ENCODE results near the gene THSD4. TPM values are rescaled to one million over a fixed set of nuclear protein-coding genes. Genes with fewer than 3 reads are reported as not detected.
A peak's percentile ranks its signal among the peaks of the same experiment; 100 is the strongest.
"Not testable (repeated sequence)": the region's sequence is repeated elsewhere in the genome, so short reads cannot be mapped to it uniquely, and the experiment has no call there.

Gene THSD4
- total RNA-seq, 2 experiments from 2014 or later, result 0.08 TPM; not detected in 1

DNA sequence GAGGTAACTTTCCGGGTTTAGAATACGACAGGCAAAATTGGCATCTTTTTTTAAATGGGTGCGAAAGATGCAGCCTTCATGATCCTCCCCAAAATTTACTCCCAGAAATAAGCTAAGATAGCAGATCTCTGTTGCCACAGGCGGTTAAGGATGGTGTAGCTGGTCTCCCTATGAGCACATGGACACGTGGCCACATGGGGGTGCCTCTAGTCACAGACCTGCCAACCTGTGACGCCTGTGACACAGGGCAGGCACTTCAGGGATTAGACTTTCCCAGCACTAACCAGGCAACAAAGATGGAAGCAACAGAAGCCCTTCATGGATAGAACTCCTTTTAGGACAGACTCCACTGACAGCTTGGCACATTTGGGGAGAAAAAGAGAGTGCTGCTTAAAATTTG, 320.3 kb downstream of the THSD4 start:
- ChIA-PET CTCF (interaction anchor here (1.6 kb wide), 1 partner anchor 321 kb away, joined by 4 read pairs; the partner anchor contains the start of gene THSD4), POLR2A (no interaction called here)
- Mint-ChIP-seq H3K4me3 (no peak overlapping the region), H3K36me3 (ENCODE audit: low read depth) (no peaks in the 10 kb centered on the region), H3K27ac (no peak overlapping the region), H3K4me1 (no peaks in the 10 kb centered on the region), H3K9me3 (no peaks in the 10 kb centered on the region), H3K27me3 (peaks cover 6% of the 10 kb centered on the region)
- DNase-seq, result no peak

DNA sequence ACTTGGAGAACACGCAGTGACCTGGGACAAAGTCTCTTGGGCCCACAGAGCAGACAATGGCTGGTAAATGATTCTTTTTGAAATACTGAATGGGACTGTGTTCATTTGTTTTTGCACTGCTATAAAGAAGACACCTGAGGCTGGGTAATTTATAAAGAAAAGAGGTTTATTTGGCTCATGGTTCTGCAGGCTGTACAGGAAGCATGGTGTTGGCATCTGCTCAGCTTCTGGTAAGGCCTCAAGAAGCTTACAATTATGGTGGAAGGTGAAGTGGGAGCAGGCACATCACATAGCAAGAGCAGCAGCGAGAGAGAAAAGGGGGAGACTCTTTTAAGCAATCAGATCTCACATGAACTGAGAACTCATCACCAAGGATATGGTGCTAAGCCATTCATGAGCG, 321.6 kb downstream of the THSD4 start:
- H3K27ac Mint-ChIP-seq, result no peak overlapping the region

DNA sequence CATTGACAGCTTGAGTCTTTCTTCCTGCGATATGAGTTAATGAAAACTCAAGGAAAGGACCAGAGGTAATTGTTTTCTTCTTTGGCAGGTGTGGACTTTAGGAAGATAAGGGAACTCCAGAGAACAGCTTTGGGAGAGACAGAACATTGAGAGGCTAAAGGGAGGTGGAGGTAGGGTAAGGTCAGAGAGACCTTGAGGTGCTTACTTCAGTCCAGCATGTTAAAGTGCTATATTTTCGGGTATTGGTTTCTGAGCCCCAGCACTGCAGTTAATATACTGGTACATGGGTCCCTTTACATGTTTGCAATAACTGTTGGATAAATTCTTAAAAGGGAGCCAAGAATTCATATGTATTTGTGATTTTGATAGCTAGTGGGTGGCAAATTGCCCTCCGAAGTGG, 322.1 kb downstream of the THSD4 start:
- ChIA-PET CTCF (no interaction called here), POLR2A (no interaction called here)
- H3K36me3 Mint-ChIP-seq (ENCODE audit: low read depth), result no peaks in the 10 kb centered on the region
- no peaks in the 10 kb centered on the region for H3K9me3 Mint-ChIP-seq
- no peak overlapping the region for H3K4me3 Mint-ChIP-seq
- H3K4me1 Mint-ChIP-seq, result no peaks in the 10 kb centered on the region
- DNase-seq, result no peak
- H3K27me3 Mint-ChIP-seq, result peaks cover 11% of the 10 kb centered on the region
- no peak overlapping the region for H3K27ac Mint-ChIP-seq

More for the DNA sequence above, 321.6 kb downstream of the THSD4 start:
- ChIA-PET CTCF (no interaction called here), POLR2A (no interaction called here)
- DNase-seq, result no peak
- H3K36me3 Mint-ChIP-seq (ENCODE audit: low read depth), result no peaks in the 10 kb centered on the region
- H3K4me3 Mint-ChIP-seq, result no peak overlapping the region
- H3K4me1 Mint-ChIP-seq, result no peaks in the 10 kb centered on the region
- no peaks in the 10 kb centered on the region for H3K9me3 Mint-ChIP-seq
- H3K27me3 Mint-ChIP-seq, result peaks cover 11% of the 10 kb centered on the region

DNA sequence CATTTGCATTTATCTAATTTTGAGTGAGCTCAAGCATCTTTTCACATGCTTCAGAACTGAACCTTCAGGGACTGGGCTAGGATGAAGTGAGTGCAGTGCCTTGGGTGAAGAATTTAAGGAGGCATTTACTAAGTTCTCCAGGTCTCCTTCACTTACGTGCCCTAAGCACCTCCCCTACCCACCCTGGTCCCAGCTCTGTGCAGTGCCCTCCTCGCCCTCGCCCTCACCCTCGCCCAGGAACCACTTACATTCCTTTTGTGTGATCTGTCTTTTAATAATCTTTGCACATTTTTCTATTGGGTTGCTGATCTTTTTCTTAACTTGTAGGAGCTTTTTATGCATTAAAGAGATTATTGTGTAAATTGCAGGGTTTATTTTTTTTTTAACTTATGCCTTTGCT, 322.6 kb downstream of the THSD4 start:
- H3K9me3 Mint-ChIP-seq, result no peaks in the 10 kb centered on the region
- H3K36me3 Mint-ChIP-seq (ENCODE audit: low read depth), result no peaks in the 10 kb centered on the region
- H3K27me3 Mint-ChIP-seq, result peaks cover 11% of the 10 kb centered on the region
- H3K27ac Mint-ChIP-seq, result no peak overlapping the region
- no peak overlapping the region for H3K4me3 Mint-ChIP-seq
- H3K4me1 Mint-ChIP-seq, result no peaks in the 10 kb centered on the region
- CTCF ChIA-PET, result interaction anchor here (0.6 kb wide), 1 partner anchor 306 kb away, joined by 4 read pairs; no protein-coding TSS in a partner anchor
- POLR2A ChIA-PET, result no interaction called here
- DNase-seq, result no peak

DNA sequence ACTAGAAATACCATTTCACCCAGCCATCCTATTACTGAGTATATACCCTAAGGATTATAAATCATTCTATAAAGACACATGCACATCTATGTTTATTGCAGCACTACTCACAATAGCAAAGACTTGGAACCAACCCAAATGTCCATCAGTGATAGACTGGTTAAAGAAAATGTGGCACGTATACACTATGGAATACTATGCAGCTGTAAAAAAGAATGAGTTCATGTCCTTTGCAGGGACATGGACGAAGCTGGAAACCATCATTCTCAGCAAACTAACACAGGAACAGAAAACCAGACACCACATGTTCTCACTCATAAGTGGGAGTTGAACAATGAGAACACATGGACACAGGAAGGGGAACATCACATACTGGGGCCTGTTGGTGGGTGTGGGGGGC, 324.2 kb downstream of the THSD4 start:
- CTCF ChIA-PET, result interaction anchor here (1.1 to 2.3 kb wide), 7 partner anchors 10 to 327 kb away, joined by 3 to 19 read pairs (median 5); partner anchors contain the start of gene THSD4

DNA sequence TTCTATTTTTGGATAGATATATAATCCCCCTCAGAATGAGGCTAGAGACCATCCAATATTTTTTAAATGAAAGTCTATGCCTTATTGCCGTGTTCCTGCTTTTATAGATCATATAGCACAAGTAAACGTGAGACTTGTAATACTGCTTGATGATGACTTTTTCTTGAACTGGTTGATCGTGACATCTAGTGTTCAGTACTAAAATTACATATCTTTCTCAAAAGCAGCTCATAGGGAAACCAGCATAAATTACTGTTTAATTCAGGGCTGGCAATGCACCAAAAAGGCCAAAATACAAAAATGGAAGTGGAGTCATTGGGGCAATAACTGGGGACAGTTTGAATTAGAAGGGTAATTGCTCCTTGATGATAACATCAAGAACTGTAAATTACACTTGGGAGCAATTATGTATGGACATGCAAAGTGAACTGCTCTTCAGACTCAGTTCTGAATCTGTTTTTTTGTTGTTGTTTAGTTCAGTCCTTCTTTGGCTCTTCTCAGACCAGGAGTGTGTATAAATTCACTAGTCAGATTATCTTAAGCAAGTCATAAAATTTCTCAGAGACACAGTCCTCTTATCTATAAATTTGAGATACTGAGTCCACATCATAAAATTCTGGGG, 325.3 kb downstream of the THSD4 start:
- ChIA-PET CTCF (interaction anchor here (0.6 to 2.3 kb wide), 11 partner anchors 9 to 547 kb away, joined by 3 to 19 read pairs (median 3); partner anchors contain the start of gene THSD4), POLR2A (no interaction called here)
- no peak for DNase-seq
- Mint-ChIP-seq H3K4me1 (no peaks in the 10 kb centered on the region), H3K27me3 (peaks cover 10% of the 10 kb centered on the region), H3K4me3 (no peak overlapping the region), H3K9me3 (no peaks in the 10 kb centered on the region), H3K27ac (no peak overlapping the region), H3K36me3 (ENCODE audit: low read depth) (no peaks in the 10 kb centered on the region)

More for the DNA sequence above, 324.2 kb downstream of the THSD4 start:
- POLR2A ChIA-PET; H3K9me3 Mint-ChIP-seq; H3K27ac Mint-ChIP-seq; DNase-seq; H3K4me1 Mint-ChIP-seq; H3K36me3 Mint-ChIP-seq (ENCODE audit: low read depth); H3K4me3 Mint-ChIP-seq: not testable (repeated sequence)
- peaks cover 11% of the 10 kb centered on the region for H3K27me3 Mint-ChIP-seq

DNA sequence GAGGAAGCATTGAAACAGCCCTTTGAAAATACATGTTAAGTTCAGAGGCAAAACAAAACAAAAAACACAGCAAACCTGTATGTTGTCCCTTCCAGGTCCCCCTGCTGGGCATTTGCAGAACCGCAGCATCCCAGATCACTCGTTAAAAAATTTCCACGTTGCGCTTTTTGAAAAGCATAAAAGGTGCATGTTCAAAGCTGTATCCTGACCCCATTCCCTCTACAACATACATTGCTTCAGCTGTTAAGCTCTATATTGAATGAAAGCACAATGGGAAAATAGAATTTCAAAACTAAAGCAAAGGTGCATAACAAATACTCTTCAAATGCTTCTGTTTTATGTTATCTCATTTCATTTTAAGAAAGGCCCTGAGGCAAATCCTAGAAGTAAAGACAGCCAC, 328.3 kb downstream of the THSD4 start:
- H3K4me3 Mint-ChIP-seq, result no peak overlapping the region
- POLR2A ChIA-PET, result no interaction called here

DNA sequence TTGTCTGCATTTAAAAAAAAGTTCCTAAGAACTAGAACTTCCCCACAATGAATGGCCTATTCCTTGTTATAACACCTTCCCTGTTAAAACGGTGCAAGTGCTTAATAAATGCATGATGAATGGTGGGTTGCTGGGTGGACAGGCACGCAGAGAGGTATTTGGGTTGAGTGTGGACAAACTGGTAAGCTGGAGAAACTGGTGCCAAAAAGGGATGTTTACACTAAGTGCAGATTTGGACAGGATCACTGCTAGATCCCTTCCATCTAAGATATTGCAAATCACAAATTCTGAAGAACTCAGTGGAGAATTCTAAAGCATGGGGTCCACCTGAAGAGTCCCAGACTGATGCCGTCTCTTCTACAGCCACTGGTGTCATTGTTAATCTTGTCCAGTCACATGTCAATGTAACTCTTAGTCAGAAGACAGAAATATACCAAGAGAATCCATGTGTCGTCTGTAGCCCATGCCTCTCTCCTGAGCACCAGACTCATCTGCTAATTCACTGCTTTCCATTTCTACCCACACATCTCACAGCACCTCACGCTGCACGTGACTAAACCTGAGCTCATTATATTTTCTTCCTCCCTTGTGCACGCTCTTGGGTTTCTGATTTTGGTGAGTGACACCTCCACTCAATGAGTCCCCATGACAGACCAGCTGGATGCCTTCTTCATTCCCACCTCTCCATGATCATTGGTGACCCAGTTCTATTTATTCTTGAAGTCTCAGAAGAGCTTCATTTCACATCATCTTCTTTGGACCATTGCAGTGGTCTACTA, 328.9 kb downstream of the THSD4 start:
- Mint-ChIP-seq H3K4me3 (no peak overlapping the region), H3K36me3 (ENCODE audit: low read depth) (no peaks in the 10 kb centered on the region), H3K27ac (no peak overlapping the region), H3K4me1 (no peaks in the 10 kb centered on the region), H3K27me3 (peaks cover 10% of the 10 kb centered on the region), H3K9me3 (no peaks in the 10 kb centered on the region)
- ChIA-PET POLR2A (interaction anchor here (0.6 kb wide), 1 partner anchor 124 kb away, joined by 3 read pairs; no protein-coding TSS in a partner anchor), CTCF (interaction anchor here (0.7 to 3.6 kb wide), 6 partner anchors 15 to 335 kb away, joined by 3 to 20 read pairs (median 4); no protein-coding TSS in a partner anchor)
- no peak for DNase-seq

More for the DNA sequence above, 328.3 kb downstream of the THSD4 start:
- no peaks in the 10 kb centered on the region for H3K9me3 Mint-ChIP-seq
- peaks cover 10% of the 10 kb centered on the region for H3K27me3 Mint-ChIP-seq
- no peak overlapping the region for H3K27ac Mint-ChIP-seq
- H3K4me1 Mint-ChIP-seq, result no peaks in the 10 kb centered on the region
- CTCF ChIA-PET, result interaction anchor here (0.7 to 3.6 kb wide), 4 partner anchors 14 to 334 kb away, joined by 3 to 20 read pairs (median 4); no protein-coding TSS in a partner anchor
- H3K36me3 Mint-ChIP-seq (ENCODE audit: low read depth), result no peaks in the 10 kb centered on the region
- DNase-seq, result peak; percentile 36

DNA sequence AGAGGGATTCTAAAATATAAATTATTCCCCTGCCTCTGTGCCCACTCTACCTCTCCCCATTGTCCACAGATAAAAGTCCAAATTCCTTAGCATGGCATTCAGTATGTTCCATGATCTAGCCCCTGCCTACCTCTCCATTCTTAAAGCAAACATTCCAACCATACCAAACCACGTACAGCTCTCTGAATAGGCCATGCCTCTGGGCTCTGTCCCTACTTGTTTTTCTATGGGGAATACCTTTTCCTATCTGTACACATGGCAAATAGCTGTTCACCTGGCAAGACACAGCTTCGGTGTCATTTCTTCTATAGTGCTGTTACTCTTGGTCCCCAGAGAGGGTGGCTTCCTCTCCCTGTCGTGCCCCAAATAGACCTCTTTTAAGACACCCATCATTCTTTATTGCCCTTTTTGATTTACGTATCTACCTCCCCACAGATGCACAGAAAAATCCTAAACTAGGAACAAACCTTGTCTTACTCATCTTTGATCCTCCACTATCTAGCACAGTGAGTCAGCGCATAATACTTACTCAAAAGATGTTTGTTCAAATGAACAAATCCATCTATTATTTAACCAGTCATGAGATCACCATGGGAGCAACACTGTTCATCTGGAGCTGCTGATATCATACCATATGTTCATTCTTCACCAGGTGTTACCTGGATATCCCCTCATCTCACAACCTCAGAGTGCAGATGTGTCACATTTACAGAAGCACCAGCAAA, 329.8 kb downstream of the THSD4 start:
- no peaks in the 10 kb centered on the region for H3K4me1 Mint-ChIP-seq

DNA sequence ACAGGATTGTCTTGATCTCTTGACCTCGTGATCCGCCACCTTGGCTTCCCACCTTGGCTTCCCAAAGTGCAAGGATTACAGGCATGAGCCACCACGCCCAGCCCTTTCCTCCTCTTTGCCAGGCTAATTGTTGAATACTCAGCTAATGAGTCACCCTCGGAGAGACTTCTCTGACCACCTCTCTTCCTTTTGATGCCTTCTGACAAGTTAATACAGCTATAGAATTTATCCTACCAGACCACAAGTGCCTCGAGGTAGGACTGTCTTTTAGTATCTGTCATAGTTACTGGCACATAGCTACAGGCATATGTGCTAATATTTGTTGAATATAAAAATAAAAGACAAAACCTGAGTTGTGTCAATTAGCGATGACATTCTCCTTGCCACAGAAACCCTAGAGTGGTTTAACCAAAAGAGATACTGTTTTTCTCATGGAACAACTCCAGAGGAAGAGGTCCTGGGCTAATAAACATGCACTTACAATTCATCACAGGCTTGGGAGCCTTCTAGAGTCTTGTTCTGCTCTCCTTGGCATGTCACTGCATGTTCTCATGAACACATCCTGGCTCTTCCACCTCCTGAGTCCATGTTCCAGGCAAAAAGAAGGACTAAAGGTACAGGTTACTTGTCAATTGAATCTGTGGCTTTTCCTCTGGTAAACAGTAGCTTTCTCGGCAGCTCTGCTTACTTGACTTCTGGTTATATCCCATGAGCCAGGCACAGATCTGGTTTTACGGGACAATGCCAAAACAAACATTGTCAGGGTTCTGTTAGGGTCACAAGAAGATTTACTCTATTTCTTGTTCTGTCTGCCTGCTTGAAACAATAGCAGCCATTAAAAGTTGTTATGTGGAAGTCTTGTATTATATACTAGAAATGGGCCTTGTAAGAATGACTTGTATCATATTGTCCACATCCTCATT, 332.3 kb downstream of the THSD4 start:
- CTCF ChIA-PET, result interaction anchor here (0.7 kb wide), 1 partner anchor 47 kb away, joined by 6 read pairs; no protein-coding TSS in a partner anchor
- POLR2A ChIA-PET, result no interaction called here
- H3K4me3 Mint-ChIP-seq, result no peak overlapping the region
- H3K4me1 Mint-ChIP-seq, result no peaks in the 10 kb centered on the region
- H3K9me3 Mint-ChIP-seq, result no peaks in the 10 kb centered on the region
- H3K27me3 Mint-ChIP-seq, result peaks cover 5% of the 10 kb centered on the region
- no peaks in the 10 kb centered on the region for H3K36me3 Mint-ChIP-seq (ENCODE audit: low read depth)
- no peak for DNase-seq
- no peak overlapping the region for H3K27ac Mint-ChIP-seq

More for the DNA sequence above, 329.8 kb downstream of the THSD4 start:
- ChIA-PET CTCF (interaction anchor here (1.0 to 3.6 kb wide), 3 partner anchors 19 to 332 kb away, joined by 3 to 20 read pairs (median 3); no protein-coding TSS in a partner anchor), POLR2A (interaction anchor here (0.6 kb wide), 1 partner anchor 125 kb away, joined by 3 read pairs; no protein-coding TSS in a partner anchor)
- H3K27ac Mint-ChIP-seq, result no peak overlapping the region
- H3K36me3 Mint-ChIP-seq (ENCODE audit: low read depth), result no peaks in the 10 kb centered on the region
- no peak for DNase-seq
- no peak overlapping the region for H3K4me3 Mint-ChIP-seq
- H3K27me3 Mint-ChIP-seq, result peaks cover 9% of the 10 kb centered on the region
- H3K9me3 Mint-ChIP-seq, result no peaks in the 10 kb centered on the region

DNA sequence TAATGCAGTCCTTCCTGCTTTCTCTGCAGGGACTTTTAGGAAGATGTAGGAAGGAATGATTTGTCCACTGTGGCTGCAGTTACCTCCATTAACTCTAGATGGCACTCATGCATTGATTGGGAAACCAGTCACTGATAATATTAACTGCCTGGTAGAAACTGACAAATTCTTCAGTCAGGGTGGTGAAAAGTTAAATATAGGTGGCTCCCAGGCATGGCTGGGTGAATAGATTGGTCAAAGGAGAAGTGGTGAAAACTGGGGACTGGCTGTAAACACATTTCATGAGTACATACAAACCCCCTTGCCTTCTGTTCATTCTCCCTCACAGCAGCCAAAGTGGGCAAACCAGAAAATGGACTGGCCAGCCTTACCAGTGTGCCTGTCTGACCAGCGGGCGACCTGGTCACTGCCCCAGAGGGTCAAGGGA, 333.4 kb downstream of the THSD4 start:
- CTCF ChIA-PET, result no interaction called here
- Mint-ChIP-seq H3K27me3 (peaks cover 5% of the 10 kb centered on the region), H3K4me1 (no peaks in the 10 kb centered on the region), H3K9me3 (no peaks in the 10 kb centered on the region), H3K27ac (no peak overlapping the region), H3K36me3 (ENCODE audit: low read depth) (no peaks in the 10 kb centered on the region), H3K4me3 (no peak overlapping the region)
- DNase-seq, result no peak
- POLR2A ChIA-PET, result no interaction called here

DNA sequence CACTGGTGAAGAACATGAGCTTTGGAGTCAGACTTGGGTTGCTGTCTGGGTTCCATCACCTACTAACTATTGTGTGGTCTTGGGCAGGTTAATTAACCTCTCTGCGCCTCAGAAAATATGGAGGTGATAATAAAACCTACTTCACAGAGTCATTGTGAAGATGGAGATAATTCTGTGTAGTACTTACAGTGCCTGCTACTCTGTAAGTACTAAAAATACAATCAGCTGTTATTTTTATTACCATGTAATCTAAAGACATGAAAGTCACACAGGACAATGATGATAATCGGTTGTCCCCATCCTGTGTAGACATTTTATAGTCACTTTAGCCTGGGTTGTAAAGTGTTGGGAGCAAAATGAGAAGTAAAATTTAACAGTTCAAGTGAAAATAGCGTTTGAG, 334.1 kb downstream of the THSD4 start:
- peaks cover 5% of the 10 kb centered on the region for H3K27me3 Mint-ChIP-seq
- no peak overlapping the region for H3K27ac Mint-ChIP-seq
- H3K36me3 Mint-ChIP-seq (ENCODE audit: low read depth), result no peaks in the 10 kb centered on the region
- no peak for DNase-seq
- CTCF ChIA-PET, result interaction anchor here (1.5 kb wide), 1 partner anchor 294 kb away, joined by 4 read pairs; no protein-coding TSS in a partner anchor
- H3K4me3 Mint-ChIP-seq, result no peak overlapping the region
- H3K9me3 Mint-ChIP-seq, result no peaks in the 10 kb centered on the region
- POLR2A ChIA-PET, result no interaction called here
- H3K4me1 Mint-ChIP-seq, result no peaks in the 10 kb centered on the region
